ENCODE measurements around the gene UNC5B.

Gene UNC5B

GRCh38 chr10:71344993-71345480 lies 132.7 kb downstream of the UNC5B start:
- no peak for DNase-seq (ENCODE audit: low spot score)

GRCh38 chr10:71345694-71346093 lies 133.3 kb downstream of the UNC5B start:
- no peak for DNase-seq (ENCODE audit: low spot score)

GRCh38 chr10:71346731-71347130 lies 134.4 kb downstream of the UNC5B start:
- no peak for DNase-seq (ENCODE audit: low spot score)

GRCh38 chr10:71347587-71348395 lies 135.4 kb downstream of the UNC5B start:
- DNase-seq (ENCODE audit: low spot score), result no peak

GRCh38 chr10:71348850-71349249 lies 136.5 kb downstream of the UNC5B start:
- no peak for DNase-seq (ENCODE audit: low spot score)

- no peak for DNase-seq (ENCODE audit: low spot score)
Measured at GRCh38 chr10:71349406-71349805, 137.0 kb downstream of the UNC5B start.

GRCh38 chr10:71351087-71351486 lies 138.7 kb downstream of the UNC5B start:
- DNase-seq (ENCODE audit: low spot score), result no peak

GRCh38 chr10:71351628-71352319 lies 139.4 kb downstream of the UNC5B start:
- DNase-seq (ENCODE audit: low spot score), result no peak
